CD8-positive, alpha-beta memory T cell (primary cell): Measurements from ENCODE around the gene ACOT7. TPM values are rescaled to one million over a fixed set of nuclear protein-coding genes. Genes with fewer than 3 reads are reported as not detected.

Experiments
- CTCF ChIA-PET: fragments of 350-600 bp; sonication (Branson Sonifier 250); formaldehyde crosslinking; loops from one replicate; lab custom pipeline; 2021; ENCODE audit warnings: antibody characterized with exemption; lab: Charles Lee
- POLR2A ChIA-PET: fragments of 350-600 bp; sonication (Branson Sonifier 250); formaldehyde crosslinking; loops from one replicate; lab custom pipeline; 2021; ENCODE audit warnings: antibody characterized with exemption; lab: Charles Lee
- DNase-seq, 5 donors: peaks; one replicate each; pipeline versions ENCODE4 v3.0.0 to v3.0.0-alpha.2; 2020 to 2022; ENCODE audit warnings: mixed read lengths in 1 of 5
- H3K27ac ChIP-seq: one replicate; pipeline ENCODE4 v1.7.0; 2013; ENCODE audit warnings: low read depth, mild to moderate bottlenecking, low read length, moderate library complexity
- H3K27me3 ChIP-seq: 2 replicates; pipeline ENCODE4 v1.7.0; 2013; ENCODE audit warnings: low read length, mild to moderate bottlenecking; ENCODE audit not compliant: insufficient read depth, poor library complexity, severe bottlenecking
- H3K36me3 ChIP-seq: 2 replicates; pipeline ENCODE4 v1.7.0; 2013; ENCODE audit warnings: mild to moderate bottlenecking, low read length, moderate library complexity; ENCODE audit not compliant: insufficient read depth
- H3K4me1 ChIP-seq: 2 replicates; pipeline ENCODE4 v1.7.0; 2013; ENCODE audit warnings: mild to moderate bottlenecking, low read length, moderate library complexity; ENCODE audit not compliant: insufficient read depth
- H3K4me3 ChIP-seq: 2 replicates; pipeline ENCODE4 v1.7.0; 2013; ENCODE audit warnings: mild to moderate bottlenecking, low read length
- H3K9me3 ChIP-seq: 2 replicates; pipeline ENCODE4 v1.7.0; 2013; ENCODE audit warnings: mild to moderate bottlenecking, low read length
- H3K27ac Mint-ChIP-seq, 8 donors: one replicate each; pipeline ENCODE4 v1.8.0; 2020 to 2021; ENCODE audit warnings: mixed read lengths in 8 of 8, mild to moderate bottlenecking in 6 of 8, inconsistent platforms in 3 of 8, moderate library complexity in 3 of 8
- H3K27me3 Mint-ChIP-seq, 2 donors: one replicate each; pipeline ENCODE4 v1.8.0; 2020 to 2021; ENCODE audit warnings: mixed read lengths in 2 of 2, mild to moderate bottlenecking in 1 of 2, moderate library complexity in 1 of 2
- H3K36me3 Mint-ChIP-seq, 3 donors: one replicate each; pipeline ENCODE4 v1.8.0; 2020 to 2021; ENCODE audit warnings: mixed read lengths in 3 of 3, inconsistent platforms in 1 of 3, mild to moderate bottlenecking in 1 of 3
- H3K4me1 Mint-ChIP-seq, 3 donors: one replicate each; pipeline ENCODE4 v1.8.0; 2020 to 2021; ENCODE audit warnings: mixed read lengths in 3 of 3, inconsistent platforms in 1 of 3, mild to moderate bottlenecking in 1 of 3
- H3K4me3 Mint-ChIP-seq, 7 donors: one replicate each; pipeline ENCODE4 v1.8.0; 2020 to 2021; ENCODE audit warnings: mixed read lengths in 7 of 7, mild to moderate bottlenecking in 6 of 7, moderate library complexity in 4 of 7, inconsistent platforms in 2 of 7
- H3K9me3 Mint-ChIP-seq, 5 donors: one replicate each; pipeline ENCODE4 v1.8.0; 2020 to 2022; ENCODE audit warnings: mixed read lengths in 5 of 5, mild to moderate bottlenecking in 3 of 5, moderate library complexity in 2 of 5, inconsistent platforms in 1 of 5
- polyA plus RNA-seq: library from polyadenylated mRNA; unstranded; fragments of 300-500 nt; fragmentation: Illumina TruSeq; gene quantifications from one replicate; pipeline ENCODE4 v1.2.3, GENCODE V29; 2021
- total RNA-seq, 2 experiments: library from RNA; stranded (reverse); gene quantifications; one replicate each; pipeline ENCODE4 v1.2.3, GENCODE V29; 2021

ACOT7 gene
- total and polyA plus RNA-seq, 3 experiments from 2014 or later = 10.0 to 109 (median 109) TPM

- no peaks in the 10 kb centered on the region for H3K9me3 Mint-ChIP-seq
- H3K4me1 ChIP-seq = no peaks in the 10 kb centered on the region
- no peaks in the 10 kb centered on the region for H3K36me3 ChIP-seq
- H3K36me3 Mint-ChIP-seq = peaks cover 0 to 2% (median 0%) of the 10 kb centered on the region in 3 donors
- ChIA-PET CTCF (interaction anchor here (1.1 kb wide), 1 partner anchor 179 kb away, joined by 3 read pairs; no protein-coding TSS in a partner anchor), POLR2A (no interaction called here)
- no peak overlapping the region for H3K4me3 Mint-ChIP-seq
- no peaks in the 10 kb centered on the region for H3K27me3 Mint-ChIP-seq
- no peaks in the 10 kb centered on the region for H3K9me3 ChIP-seq
- DNase-seq = no peak
- no peak overlapping the region for H3K4me3 ChIP-seq
- H3K27ac ChIP-seq = no peak overlapping the region
- H3K4me1 Mint-ChIP-seq = no peaks in the 10 kb centered on the region
- no peaks in the 10 kb centered on the region for H3K27me3 ChIP-seq
- H3K27ac Mint-ChIP-seq = peak overlapping the region in 1 of 8 donors; percentile 19
Observed at GRCh38 chr1:6287431-6287886, 106.1 kb downstream of the ACOT7 start.

DNA sequence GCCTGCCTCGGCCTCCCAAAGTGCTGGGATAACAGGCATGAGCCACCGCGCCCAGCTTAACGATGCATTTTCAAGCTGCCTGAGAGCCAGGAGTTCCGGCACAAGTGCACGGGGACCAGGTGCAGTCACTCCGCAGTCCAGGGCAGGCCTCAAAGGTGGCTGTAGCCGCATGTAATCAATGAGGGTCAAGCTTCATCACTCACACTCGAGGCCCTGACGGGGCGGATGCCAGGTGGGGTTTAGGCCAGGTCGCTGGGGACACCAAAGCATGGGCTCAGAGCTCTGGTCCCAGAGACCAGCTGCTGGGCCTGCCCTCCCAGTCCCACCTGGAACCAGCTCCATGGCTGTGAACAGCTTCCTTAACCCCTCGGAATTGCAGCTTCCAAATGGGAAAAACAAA lies 106.5 kb downstream of the ACOT7 start:
- ChIA-PET CTCF (interaction anchor here (1.1 kb wide), 1 partner anchor 178 kb away, joined by 3 read pairs; no protein-coding TSS in a partner anchor), POLR2A (no interaction called here)
- Mint-ChIP-seq H3K27me3 (no peaks in the 10 kb centered on the region), H3K9me3 (no peaks in the 10 kb centered on the region), H3K4me3 (no peak overlapping the region), H3K27ac (no peak overlapping the region), H3K4me1 (no peaks in the 10 kb centered on the region), H3K36me3 (peaks cover 0 to 2% (median 0%) of the 10 kb centered on the region in 3 donors)
- no peaks in the 10 kb centered on the region for H3K9me3 ChIP-seq
- H3K4me1 ChIP-seq = no peaks in the 10 kb centered on the region
- DNase-seq = no peak
- H3K27ac ChIP-seq = no peak overlapping the region
- H3K36me3 ChIP-seq = no peaks in the 10 kb centered on the region
- H3K27me3 ChIP-seq = no peaks in the 10 kb centered on the region
- H3K4me3 ChIP-seq = no peak overlapping the region

DNA sequence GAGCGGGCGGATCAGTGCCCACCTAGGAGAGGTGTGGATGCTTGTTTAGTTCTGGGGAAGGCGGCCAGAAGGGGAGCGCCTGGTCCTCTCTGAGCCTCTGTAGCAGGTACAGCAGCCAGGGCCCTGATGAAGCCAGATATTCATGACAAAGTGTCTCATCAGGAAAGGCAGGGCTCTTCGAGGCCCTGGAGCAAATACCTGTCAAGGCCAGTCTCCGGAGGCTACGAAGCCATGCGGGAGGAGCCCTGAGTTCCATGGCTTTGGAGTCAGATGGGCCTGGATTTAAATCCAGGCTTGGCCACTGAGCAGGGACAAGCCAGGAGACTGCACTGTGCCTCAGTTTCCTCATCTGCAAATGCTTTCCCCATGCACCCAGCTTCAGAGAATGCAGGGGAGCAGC lies 107.3 kb downstream of the ACOT7 start:
- Histone ChIP-seq H3K36me3 (no peaks in the 10 kb centered on the region), H3K4me3 (no peak overlapping the region), H3K27ac (no peak overlapping the region), H3K9me3 (no peaks in the 10 kb centered on the region), H3K27me3 (no peaks in the 10 kb centered on the region), H3K4me1 (no peaks in the 10 kb centered on the region)
- ChIA-PET CTCF (interaction anchor here (1.1 kb wide), 1 partner anchor 178 kb away, joined by 3 read pairs; no protein-coding TSS in a partner anchor), POLR2A (no interaction called here)
- no peaks in the 10 kb centered on the region for H3K4me1 Mint-ChIP-seq
- no peaks in the 10 kb centered on the region for H3K9me3 Mint-ChIP-seq
- H3K27ac Mint-ChIP-seq = no peak overlapping the region
- H3K36me3 Mint-ChIP-seq = no peaks in the 10 kb centered on the region
- H3K4me3 Mint-ChIP-seq = no peak overlapping the region
- no peak for DNase-seq
- no peaks in the 10 kb centered on the region for H3K27me3 Mint-ChIP-seq

- Histone ChIP-seq H3K9me3 (no peaks in the 10 kb centered on the region), H3K27ac (no peak overlapping the region), H3K36me3 (no peaks in the 10 kb centered on the region), H3K4me3 (no peak overlapping the region), H3K27me3 (no peaks in the 10 kb centered on the region), H3K4me1 (no peaks in the 10 kb centered on the region)
- Mint-ChIP-seq H3K4me1 (no peaks in the 10 kb centered on the region), H3K27me3 (no peaks in the 10 kb centered on the region), H3K4me3 (no peak overlapping the region), H3K27ac (no peak overlapping the region), H3K9me3 (no peaks in the 10 kb centered on the region), H3K36me3 (no peaks in the 10 kb centered on the region)
- no peak for DNase-seq
- ChIA-PET POLR2A (no interaction called here), CTCF (interaction anchor here (1.0 kb wide), 1 partner anchor 153 kb away, joined by 3 read pairs; no protein-coding TSS in a partner anchor)
Observed at GRCh38 chr1:6285336-6285735, 108.2 kb downstream of the ACOT7 start.

GRCh38 chr1:6282577-6283270 lies 110.8 kb downstream of the ACOT7 start:
- no peaks in the 10 kb centered on the region for H3K27me3 Mint-ChIP-seq
- Histone ChIP-seq H3K27ac (no peak overlapping the region), H3K4me3 (no peak overlapping the region), H3K36me3 (no peaks in the 10 kb centered on the region), H3K27me3 (no peaks in the 10 kb centered on the region), H3K9me3 (no peaks in the 10 kb centered on the region), H3K4me1 (no peaks in the 10 kb centered on the region)
- no peaks in the 10 kb centered on the region for H3K4me1 Mint-ChIP-seq
- ChIA-PET POLR2A (no interaction called here), CTCF (no interaction called here)
- no peak overlapping the region for H3K4me3 Mint-ChIP-seq
- H3K9me3 Mint-ChIP-seq = no peaks in the 10 kb centered on the region
- no peak for DNase-seq
- H3K27ac Mint-ChIP-seq = no peak overlapping the region
- peaks cover 0 to 4% (median 0%) of the 10 kb centered on the region in 3 donors for H3K36me3 Mint-ChIP-seq

- H3K4me1 ChIP-seq = no peaks in the 10 kb centered on the region
- H3K27ac ChIP-seq = no peak overlapping the region
- H3K36me3 Mint-ChIP-seq = peaks cover 0 to 4% (median 0%) of the 10 kb centered on the region in 3 donors
- H3K27me3 ChIP-seq = no peaks in the 10 kb centered on the region
- H3K27me3 Mint-ChIP-seq = no peaks in the 10 kb centered on the region
- H3K4me3 ChIP-seq = no peak overlapping the region
- H3K27ac Mint-ChIP-seq = no peak overlapping the region
- H3K9me3 Mint-ChIP-seq = no peaks in the 10 kb centered on the region
- H3K4me1 Mint-ChIP-seq = no peaks in the 10 kb centered on the region
- no peaks in the 10 kb centered on the region for H3K9me3 ChIP-seq
- ChIA-PET POLR2A (no interaction called here), CTCF (no interaction called here)
- H3K4me3 Mint-ChIP-seq = no peak overlapping the region
- no peaks in the 10 kb centered on the region for H3K36me3 ChIP-seq
- no peak for DNase-seq
Observed at GRCh38 chr1:6281511-6282402, 111.8 kb downstream of the ACOT7 start.

- no peaks in the 10 kb centered on the region for H3K36me3 ChIP-seq
- H3K4me1 ChIP-seq = no peaks in the 10 kb centered on the region
- no peak overlapping the region for H3K4me3 ChIP-seq
- ChIA-PET CTCF (no interaction called here), POLR2A (no interaction called here)
- no peaks in the 10 kb centered on the region for H3K9me3 ChIP-seq
- no peaks in the 10 kb centered on the region for H3K27me3 Mint-ChIP-seq
- no peaks in the 10 kb centered on the region for H3K4me1 Mint-ChIP-seq
- H3K36me3 Mint-ChIP-seq = peaks cover 0 to 4% (median 0%) of the 10 kb centered on the region in 3 donors
- DNase-seq = no peak
- no peak overlapping the region for H3K27ac Mint-ChIP-seq
- H3K4me3 Mint-ChIP-seq = no peak overlapping the region
- no peaks in the 10 kb centered on the region for H3K9me3 Mint-ChIP-seq
- no peak overlapping the region for H3K27ac ChIP-seq
- no peaks in the 10 kb centered on the region for H3K27me3 ChIP-seq
Observed at GRCh38 chr1:6280761-6281451, 112.7 kb downstream of the ACOT7 start.
